Neural progenitor cell (in vitro differentiated cells): ENCODE results near the gene RASGRF2. TPM values are rescaled to one million over a fixed set of nuclear protein-coding genes. Genes with fewer than 3 reads are reported as not detected.

ENCODE experiments used
- DNase-seq: peaks from one replicate; pipeline ENCODE4 v3.0.0-alpha.2; 2016; ENCODE audit warnings: low spot score
- H2AFZ ChIP-seq: fragments of 200-600 bp; sonication (generic); replicated peaks from 2 replicates; pipeline ENCODE4 v1.6.1; 2016; ENCODE audit warnings: antibody characterized with exemption
- H3F3A ChIP-seq: fragments of 200-600 bp; sonication (generic); 2 replicates; pipeline ENCODE4 v1.6.1; 2016; ENCODE audit warnings: antibody characterized with exemption, low read depth
- H3K27ac ChIP-seq: fragments of 200-600 bp; sonication (generic); 2 replicates; pipeline ENCODE4 v1.5.1; 2016; ENCODE audit warnings: mild to moderate bottlenecking
- H3K27me3 ChIP-seq: fragments of 200-600 bp; sonication (generic); 2 replicates; pipeline ENCODE4 v1.6.1; 2016; ENCODE audit warnings: mild to moderate bottlenecking, moderate library complexity
- H3K36me3 ChIP-seq: fragments of 200-600 bp; sonication (generic); 2 replicates; pipeline ENCODE4 v1.5.1; 2016
- H3K4me1 ChIP-seq: fragments of 200-600 bp; sonication (generic); 2 replicates; pipeline ENCODE4 v1.6.1; 2016; ENCODE audit warnings: mixed run types
- H3K4me2 ChIP-seq: fragments of 200-600 bp; sonication (generic); 2 replicates; pipeline ENCODE4 v1.6.1; 2016
- H3K4me3 ChIP-seq: fragments of 200-600 bp; sonication (generic); 2 replicates; pipeline ENCODE4 v1.5.1; 2016
- H3K79me2 ChIP-seq: fragments of 200-600 bp; sonication (generic); 2 replicates; pipeline ENCODE4 v1.6.1; 2016; ENCODE audit warnings: low read depth
- H3K9ac ChIP-seq: fragments of 200-600 bp; sonication (generic); 2 replicates; pipeline ENCODE4 v1.6.1; 2016
- H3K9me3 ChIP-seq: fragments of 200-600 bp; sonication (generic); 2 replicates; pipeline ENCODE4 v1.5.1; 2016; ENCODE audit warnings: low read depth
- H4K20me1 ChIP-seq: fragments of 200-600 bp; sonication (generic); 2 replicates; pipeline ENCODE4 v1.6.1; 2016; ENCODE audit warnings: low read depth
- H3K27ac Mint-ChIP-seq: 3 replicates; pipeline ENCODE4 v1.8.0; 2021; ENCODE audit warnings: mixed read lengths
- H3K27me3 Mint-ChIP-seq: 2 replicates; pipeline ENCODE4 v1.8.0; 2022; ENCODE audit warnings: low read depth, mild to moderate bottlenecking, inconsistent platforms, moderate library complexity, mixed read lengths; ENCODE audit not compliant: insufficient read depth
- H3K36me3 Mint-ChIP-seq: 3 replicates; pipeline ENCODE4 v1.8.0; 2021; ENCODE audit warnings: mixed read lengths
- H3K4me1 Mint-ChIP-seq: 3 replicates; pipeline ENCODE4 v1.8.0; 2021; ENCODE audit warnings: mixed read lengths
- H3K4me3 Mint-ChIP-seq: 3 replicates; pipeline ENCODE4 v1.8.0; 2021; ENCODE audit warnings: mild to moderate bottlenecking, moderate library complexity, mixed read lengths
- H3K9me3 Mint-ChIP-seq: 3 replicates; pipeline ENCODE4 v1.8.0; 2020; ENCODE audit warnings: mixed read lengths
- EZH2 ChIP-seq: fragments of 200-600 bp; sonication (generic); IDR thresholded peaks from 2 replicates; pipeline ENCODE4 v1.6.1; 2017; ENCODE audit warnings: antibody characterized with exemption, mild to moderate bottlenecking, moderate library complexity
- EZH2phosphoT487 ChIP-seq: fragments of 200-600 bp; sonication (generic); IDR thresholded peaks from 2 replicates; pipeline ENCODE4 v1.6.1; 2017; ENCODE audit warnings: antibody characterized with exemption
- total RNA-seq: library from RNA; depleted of rRNA; stranded (reverse); fragments of >200 nt; gene quantifications from 2 replicates; pipeline ENCODE4 v1.2.3, GENCODE V29; 2015; ENCODE audit warnings: low replicate concordance
- TF ChIP-seq, protein P1 (sequence below): fragments of 200-600 bp; sonication (generic); IDR thresholded peaks from 2 replicates; pipeline ENCODE4 v1.5.1; 2017; ENCODE audit warnings: antibody characterized with exemption, mild to moderate bottlenecking

Gene RASGRF2
- total RNA-seq, 1 donor from 2014 or later = 0.15 TPM

DNA sequence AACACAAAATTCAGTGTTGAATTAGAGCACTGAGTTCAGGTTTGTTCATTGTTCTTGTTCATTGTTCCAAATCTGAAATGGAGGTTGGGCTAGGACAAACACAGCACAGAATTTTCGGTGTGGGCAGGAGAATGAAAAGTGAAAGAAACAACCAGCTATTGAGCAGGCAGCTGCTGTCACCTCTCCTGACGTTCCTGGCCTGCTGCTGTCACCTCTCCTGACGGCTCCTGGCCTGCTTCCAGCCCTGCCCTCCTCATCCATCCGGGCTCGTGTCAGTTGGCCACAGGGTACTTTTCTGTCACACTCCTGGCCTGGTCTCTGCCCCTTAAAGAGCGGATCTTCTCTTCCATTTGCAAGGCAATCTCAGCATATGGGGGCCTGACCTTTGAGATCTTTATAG, 227.7 kb downstream of the RASGRF2 start:
- no peak overlapping the region for H3K27ac ChIP-seq
- H3K9me3 Mint-ChIP-seq = peaks cover 1% of the 10 kb centered on the region

DNA sequence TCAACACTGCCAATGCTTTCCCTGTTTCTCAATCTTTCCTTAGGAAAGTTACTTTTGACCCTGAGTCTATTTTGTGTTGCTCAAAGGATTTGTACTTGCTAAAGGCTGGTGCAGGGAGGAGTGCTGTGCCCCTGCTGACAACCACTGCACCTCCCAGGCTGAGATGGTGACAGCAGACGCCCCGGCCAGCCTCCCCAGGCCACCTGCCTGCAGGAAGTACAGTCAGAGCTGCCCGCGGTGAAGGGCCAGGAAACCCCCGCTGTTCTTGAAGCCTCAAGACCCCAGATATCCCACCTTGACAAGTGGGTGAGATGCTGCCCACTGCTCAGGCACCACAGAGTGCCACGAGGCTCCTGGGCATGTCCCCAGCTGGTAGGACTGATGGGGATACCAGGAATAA, 228.8 kb downstream of the RASGRF2 start:
- no peak overlapping the region for H3K9ac ChIP-seq
- H3F3A ChIP-seq = no peaks in the 10 kb centered on the region
- H2AFZ ChIP-seq = no peak overlapping the region
- H3K79me2 ChIP-seq = no peaks in the 10 kb centered on the region
- Mint-ChIP-seq H3K4me1 (peaks cover 18% of the 10 kb centered on the region), H3K4me3 (no peak overlapping the region), H3K9me3 (peaks cover 1% of the 10 kb centered on the region), H3K36me3 (no peaks in the 10 kb centered on the region), H3K27ac (no peak overlapping the region), H3K27me3 (peaks cover 8% of the 10 kb centered on the region)
- H3K27ac ChIP-seq = no peak overlapping the region
- H3K9me3 ChIP-seq = no peaks in the 10 kb centered on the region
- no peak overlapping the region for H3K4me3 ChIP-seq
- no peaks in the 10 kb centered on the region for H3K36me3 ChIP-seq
- no peaks in the 10 kb centered on the region for H3K27me3 ChIP-seq
- H4K20me1 ChIP-seq = no peaks in the 10 kb centered on the region
- H3K4me2 ChIP-seq = no peak overlapping the region
- DNase-seq = no peak
- TF ChIP-seq, protein P1, sequence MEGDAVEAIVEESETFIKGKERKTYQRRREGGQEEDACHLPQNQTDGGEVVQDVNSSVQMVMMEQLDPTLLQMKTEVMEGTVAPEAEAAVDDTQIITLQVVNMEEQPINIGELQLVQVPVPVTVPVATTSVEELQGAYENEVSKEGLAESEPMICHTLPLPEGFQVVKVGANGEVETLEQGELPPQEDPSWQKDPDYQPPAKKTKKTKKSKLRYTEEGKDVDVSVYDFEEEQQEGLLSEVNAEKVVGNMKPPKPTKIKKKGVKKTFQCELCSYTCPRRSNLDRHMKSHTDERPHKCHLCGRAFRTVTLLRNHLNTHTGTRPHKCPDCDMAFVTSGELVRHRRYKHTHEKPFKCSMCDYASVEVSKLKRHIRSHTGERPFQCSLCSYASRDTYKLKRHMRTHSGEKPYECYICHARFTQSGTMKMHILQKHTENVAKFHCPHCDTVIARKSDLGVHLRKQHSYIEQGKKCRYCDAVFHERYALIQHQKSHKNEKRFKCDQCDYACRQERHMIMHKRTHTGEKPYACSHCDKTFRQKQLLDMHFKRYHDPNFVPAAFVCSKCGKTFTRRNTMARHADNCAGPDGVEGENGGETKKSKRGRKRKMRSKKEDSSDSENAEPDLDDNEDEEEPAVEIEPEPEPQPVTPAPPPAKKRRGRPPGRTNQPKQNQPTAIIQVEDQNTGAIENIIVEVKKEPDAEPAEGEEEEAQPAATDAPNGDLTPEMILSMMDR = no peak
- TF ChIP-seq EZH2phosphoT487 (no peak), EZH2 (no peak)
- no peaks in the 10 kb centered on the region for H3K4me1 ChIP-seq

More for the DNA sequence above, 227.7 kb downstream of the RASGRF2 start:
- no peak for DNase-seq
- no peaks in the 10 kb centered on the region for H3K4me1 ChIP-seq
- no peak overlapping the region for H3K4me2 ChIP-seq
- Mint-ChIP-seq H3K27me3 (peaks cover 8% of the 10 kb centered on the region), H3K4me3 (no peak overlapping the region), H3K27ac (peak overlapping the region; percentile 35), H3K4me1 (peaks cover 21% of the 10 kb centered on the region), H3K36me3 (no peaks in the 10 kb centered on the region)
- H4K20me1 ChIP-seq = no peaks in the 10 kb centered on the region
- no peak overlapping the region for H3K9ac ChIP-seq
- no peaks in the 10 kb centered on the region for H3F3A ChIP-seq
- no peaks in the 10 kb centered on the region for H3K36me3 ChIP-seq
- H3K4me3 ChIP-seq = no peak overlapping the region
- TF ChIP-seq, protein P1 = no peak
- TF ChIP-seq EZH2 = no peak
- TF ChIP-seq EZH2phosphoT487 = no peak
- H3K9me3 ChIP-seq = no peaks in the 10 kb centered on the region
- H3K79me2 ChIP-seq = no peaks in the 10 kb centered on the region
- no peak overlapping the region for H2AFZ ChIP-seq
- no peaks in the 10 kb centered on the region for H3K27me3 ChIP-seq

DNA sequence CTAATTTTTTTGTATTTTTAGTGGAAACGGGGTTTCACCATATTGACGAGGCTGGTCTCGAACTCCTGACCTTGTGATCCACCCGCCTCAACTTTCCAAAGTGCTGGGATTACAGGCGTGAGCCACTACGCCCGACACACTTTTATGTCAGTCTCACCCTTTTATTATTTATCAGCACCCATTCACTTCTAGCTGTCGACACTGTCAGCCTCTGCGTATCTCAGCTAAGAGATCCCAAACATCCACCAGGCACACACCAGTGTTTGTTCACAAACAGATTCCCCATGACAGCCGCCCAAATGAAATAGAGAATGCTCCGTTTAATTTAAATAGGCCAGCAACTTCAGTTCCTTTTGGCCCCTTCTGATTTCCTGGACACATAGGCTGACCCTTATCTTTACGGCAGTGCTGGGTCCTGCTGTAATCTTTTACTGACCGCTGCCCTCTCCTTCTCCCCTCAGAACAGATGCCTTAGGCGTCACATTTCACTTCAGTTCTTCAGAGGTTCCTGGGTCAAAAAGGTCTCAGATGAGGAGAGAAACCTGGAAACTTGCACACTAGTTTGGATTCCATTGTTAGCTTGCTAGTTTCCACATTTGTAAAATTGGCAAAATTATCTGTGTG, 229.8 kb downstream of the RASGRF2 start:
- Histone ChIP-seq H3K4me3 (no peak overlapping the region), H2AFZ (no peak overlapping the region), H3K4me2 (no peak overlapping the region), H3K36me3 (no peaks in the 10 kb centered on the region), H3K79me2 (no peaks in the 10 kb centered on the region), H3F3A (no peaks in the 10 kb centered on the region), H3K9ac (no peak overlapping the region), H3K27ac (no peak overlapping the region), H3K9me3 (no peaks in the 10 kb centered on the region), H4K20me1 (no peaks in the 10 kb centered on the region), H3K4me1 (no peaks in the 10 kb centered on the region), H3K27me3 (peaks cover 8% of the 10 kb centered on the region)
- Mint-ChIP-seq H3K4me3 (no peak overlapping the region), H3K27ac (peak overlapping the region; percentile 67), H3K27me3 (peaks cover 11% of the 10 kb centered on the region), H3K9me3 (peaks cover 1% of the 10 kb centered on the region), H3K36me3 (no peaks in the 10 kb centered on the region), H3K4me1 (peaks cover 19% of the 10 kb centered on the region)
- TF ChIP-seq EZH2 (no peak), EZH2phosphoT487 (no peak)
- TF ChIP-seq, protein P1 = no peak
- DNase-seq = no peak
